Endothelial cell of umbilical vein (primary cell): ENCODE measurements around the gene OLFM1.

ENCODE experiments used
- EZH2 ChIP-seq: IDR thresholded peaks from 2 replicates; pipeline ENCODE4 v1.6.1; 2012; ENCODE audit warnings: borderline replicate concordance, low read depth, mild to moderate bottlenecking, moderate library complexity, low read length, inconsistent platforms; ENCODE audit not compliant: severe bottlenecking
- GATA2 ChIP-seq: IDR thresholded peaks from 2 replicates; pipeline ENCODE4 v1.7.0; 2011; ENCODE audit warnings: low read depth, mild to moderate bottlenecking, moderate library complexity, mixed read lengths, low read length; ENCODE audit not compliant: insufficient read length, insufficient read depth
- MYC ChIP-seq: IDR thresholded peaks from one replicate; pipeline ENCODE4 v1.6.1; 2011; ENCODE audit warnings: mild to moderate bottlenecking, low read depth, low read length
- POLR2A ChIP-seq: IDR thresholded peaks from 2 replicates; pipeline ENCODE4 v1.6.1; 2012; ENCODE audit warnings: low read depth, mild to moderate bottlenecking, control low read depth, low read length
- POLR2AphosphoS5 ChIP-seq: IDR thresholded peaks from 2 replicates; pipeline ENCODE4 v1.6.1; 2012; ENCODE audit warnings: low read depth, mild to moderate bottlenecking, control low read depth, low read length, moderate library complexity; ENCODE audit not compliant: insufficient read depth
- TF ChIP-seq, protein P1 (sequence below), 2 donors: IDR thresholded peaks; 1 replicate in 1 of 2; 2 replicates in 1 of 2; pipeline ENCODE4 v1.5.1; 2011; ENCODE audit warnings: low read length in 2 of 2, mild to moderate bottlenecking in 2 of 2, moderate library complexity in 2 of 2, control low read depth in 1 of 2, inconsistent platforms in 1 of 2, low read depth in 1 of 2; ENCODE audit not compliant: insufficient read depth in 1 of 2; ENCODE audit errors: extremely low read depth in 1 of 2

DNA sequence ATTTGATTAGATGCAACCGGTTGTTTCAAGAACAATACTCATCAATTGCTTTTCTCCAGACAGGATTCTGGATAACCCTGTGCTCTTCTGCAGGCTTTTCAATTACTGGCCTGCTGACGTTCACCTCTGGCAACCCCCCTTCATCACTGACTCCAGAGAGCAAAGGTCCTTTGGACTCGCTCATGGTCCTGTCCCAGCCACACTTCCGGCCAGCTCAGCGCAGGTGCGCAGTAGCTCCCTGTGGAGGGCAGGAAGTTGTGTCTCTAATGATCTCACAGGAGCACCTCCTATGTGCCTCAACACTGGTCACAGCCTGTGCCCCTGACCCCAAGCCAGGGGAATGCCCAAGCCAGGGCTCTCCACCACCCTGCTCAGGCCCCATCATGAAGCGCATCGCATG is 44.0 kb downstream of the OLFM1 start:
- TF ChIP-seq, protein P1, sequence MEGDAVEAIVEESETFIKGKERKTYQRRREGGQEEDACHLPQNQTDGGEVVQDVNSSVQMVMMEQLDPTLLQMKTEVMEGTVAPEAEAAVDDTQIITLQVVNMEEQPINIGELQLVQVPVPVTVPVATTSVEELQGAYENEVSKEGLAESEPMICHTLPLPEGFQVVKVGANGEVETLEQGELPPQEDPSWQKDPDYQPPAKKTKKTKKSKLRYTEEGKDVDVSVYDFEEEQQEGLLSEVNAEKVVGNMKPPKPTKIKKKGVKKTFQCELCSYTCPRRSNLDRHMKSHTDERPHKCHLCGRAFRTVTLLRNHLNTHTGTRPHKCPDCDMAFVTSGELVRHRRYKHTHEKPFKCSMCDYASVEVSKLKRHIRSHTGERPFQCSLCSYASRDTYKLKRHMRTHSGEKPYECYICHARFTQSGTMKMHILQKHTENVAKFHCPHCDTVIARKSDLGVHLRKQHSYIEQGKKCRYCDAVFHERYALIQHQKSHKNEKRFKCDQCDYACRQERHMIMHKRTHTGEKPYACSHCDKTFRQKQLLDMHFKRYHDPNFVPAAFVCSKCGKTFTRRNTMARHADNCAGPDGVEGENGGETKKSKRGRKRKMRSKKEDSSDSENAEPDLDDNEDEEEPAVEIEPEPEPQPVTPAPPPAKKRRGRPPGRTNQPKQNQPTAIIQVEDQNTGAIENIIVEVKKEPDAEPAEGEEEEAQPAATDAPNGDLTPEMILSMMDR (IDR thresholded peaks at IDR 0.05; ENCODE audit: extremely low read depth in 1 of 2, insufficient read depth in 1 of 2, low read depth in 1 of 2, low read length in 2 of 2), result no peak
- TF ChIP-seq POLR2AphosphoS5 (no peak), POLR2A (no peak), MYC (no peak), GATA2 (no peak), EZH2 (no peak)
